Right ventricle myocardium superior (tissue), 1 donor: ENCODE measurements around the gene TTC28. TPM values are rescaled to one million over a fixed set of nuclear protein-coding genes. Genes with fewer than 3 reads are reported as not detected.
A peak's percentile ranks its signal among the peaks of the same experiment; 100 is the strongest.

Experiments
- ATAC-seq: fragments of 200-7000 bp; cut with Tn5 transposase; one replicate; pipeline ENCODE4 v1.9.1; 2020; ENCODE audit warnings: mild to moderate bottlenecking; ENCODE audit not compliant: poor library complexity
- DNase-seq: peaks from one replicate; pipeline ENCODE4 v3.0.0-alpha.2; 2020
- intact Hi-C: fragments of 100-400 bp; cut with DNase I; formaldehyde crosslinking; loops from one replicate; pipeline ENCODE4 v1.11.2; 2022
- total RNA-seq: library from RNA; stranded (reverse); fragmentation: NEBNext Ultra II Directional; extraction: Animal tissue kit (Norgen Biotek cat#: 25700); gene quantifications from one replicate; pipeline ENCODE4 v1.2.1, GENCODE V29; 2021
- donor health status: DM: no; HTN: yes; CAD: no; lungs with severe emphysema.

TTC28 gene
- total RNA-seq, 1 donor from 2014 or later: 12.2 TPM

GRCh38 chr22:28408709-28409108, 270.9 kb downstream of the TTC28 start:
- ATAC-seq: no peak
- intact Hi-C loops: no loop called here

DNA sequence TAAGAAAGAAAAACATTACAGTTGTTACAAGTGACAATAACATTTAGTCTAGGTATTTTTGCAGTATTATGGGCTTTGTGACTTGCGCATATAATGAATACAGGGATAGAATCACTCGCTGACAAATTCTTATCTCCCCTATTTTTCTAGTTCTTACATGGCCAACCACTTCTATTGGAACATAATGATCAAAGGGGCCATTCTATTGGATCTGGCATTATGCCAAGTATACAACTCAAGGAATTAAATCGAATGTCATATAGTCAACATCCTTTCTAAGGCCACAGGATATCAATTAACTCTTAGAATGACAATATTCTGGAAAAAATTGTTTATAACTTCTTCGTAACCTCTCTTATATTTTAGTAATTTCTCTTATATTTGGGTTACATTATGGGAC, 272.0 kb downstream of the TTC28 start:
- intact Hi-C loops: no loop called here
- DNase-seq (no peak), ATAC-seq (no peak)

More at GRCh38 chr22:28408709-28409108, 270.9 kb downstream of the TTC28 start:
- DNase-seq: no peak

- intact Hi-C loops: no loop called here
- DNase-seq (no peak), ATAC-seq (no peak)
Observed at GRCh38 chr22:28406246-28406645, 273.4 kb downstream of the TTC28 start.

DNA sequence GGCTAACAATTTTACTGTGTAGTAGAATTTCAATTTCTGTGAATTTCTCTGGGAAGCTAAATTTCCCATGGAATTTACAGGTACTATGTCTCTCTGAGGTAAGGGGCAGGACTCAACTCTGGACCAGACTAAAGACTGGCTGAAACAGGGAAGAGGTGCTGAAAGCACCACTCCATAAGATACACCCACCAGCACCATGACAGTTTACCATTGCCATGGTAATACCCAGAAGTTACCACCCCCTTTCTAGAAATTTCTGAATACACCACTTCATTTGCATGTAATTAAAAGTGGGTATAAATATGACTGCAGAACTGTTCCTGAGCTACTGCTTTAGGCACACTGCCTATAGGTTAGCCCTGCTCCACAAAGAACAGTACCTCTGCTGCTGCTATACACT, 274.1 kb downstream of the TTC28 start:
- no peak for ATAC-seq
- intact Hi-C loops: no loop called here
- DNase-seq: no peak

- intact Hi-C loops: no loop called here
- no peak for DNase-seq
- ATAC-seq: no peak
Observed at GRCh38 chr22:28402539-28402938, 277.1 kb downstream of the TTC28 start.

- ATAC-seq: no peak
- no peak for DNase-seq
- intact Hi-C loops: no loop called here
Observed at GRCh38 chr22:28402060-28402459, 277.6 kb downstream of the TTC28 start.

DNA sequence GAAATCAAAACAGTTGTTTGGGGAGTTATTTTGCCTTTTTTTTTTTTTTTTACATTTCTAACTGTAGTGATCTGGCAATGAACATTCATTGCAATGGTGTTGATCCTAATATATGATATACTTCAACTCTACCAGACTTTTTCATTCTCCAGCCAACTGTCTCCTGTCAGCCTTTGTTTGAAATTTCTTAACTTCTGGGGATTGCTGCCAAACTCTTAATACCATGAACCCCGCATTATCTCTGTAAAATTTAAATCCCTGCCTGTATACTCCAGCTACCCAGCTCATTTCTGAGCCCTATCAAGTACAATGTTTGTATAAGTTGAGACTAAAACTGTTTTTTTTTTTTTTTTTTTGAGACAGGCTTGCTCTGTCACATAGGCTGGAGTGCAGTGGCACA, 280.7 kb downstream of the TTC28 start:
- ATAC-seq: no peak
- DNase-seq: no peak
- intact Hi-C loops: no loop called here

GRCh38 chr22:28398355-28398754, 281.3 kb downstream of the TTC28 start:
- no peak for ATAC-seq
- DNase-seq: no peak
- intact Hi-C loops: no loop called here

DNA sequence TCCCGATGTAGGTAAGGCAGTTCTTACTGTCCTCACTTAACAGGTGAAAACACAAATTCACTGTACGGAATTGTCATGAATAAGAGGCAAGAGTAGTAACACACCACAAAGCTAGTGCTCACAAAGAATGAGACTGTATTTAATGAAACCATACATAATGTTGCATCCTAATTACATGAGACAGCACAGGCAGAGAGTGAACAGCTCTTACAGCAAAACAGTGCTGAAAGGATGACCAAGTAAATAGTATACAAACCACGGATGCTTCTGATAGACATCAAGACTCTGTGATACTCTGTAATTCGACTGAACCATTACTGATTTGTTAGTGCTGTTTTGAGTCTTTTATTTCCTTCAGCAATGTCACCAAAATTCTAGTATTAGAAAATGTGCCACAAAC, 282.3 kb downstream of the TTC28 start:
- no peak for DNase-seq
- intact Hi-C loops: no loop called here
- ATAC-seq: no peak

GRCh38 chr22:28395920-28396753, 283.5 kb downstream of the TTC28 start:
- DNase-seq (no peak), ATAC-seq (no peak)
- intact Hi-C loops: no loop called here

DNA sequence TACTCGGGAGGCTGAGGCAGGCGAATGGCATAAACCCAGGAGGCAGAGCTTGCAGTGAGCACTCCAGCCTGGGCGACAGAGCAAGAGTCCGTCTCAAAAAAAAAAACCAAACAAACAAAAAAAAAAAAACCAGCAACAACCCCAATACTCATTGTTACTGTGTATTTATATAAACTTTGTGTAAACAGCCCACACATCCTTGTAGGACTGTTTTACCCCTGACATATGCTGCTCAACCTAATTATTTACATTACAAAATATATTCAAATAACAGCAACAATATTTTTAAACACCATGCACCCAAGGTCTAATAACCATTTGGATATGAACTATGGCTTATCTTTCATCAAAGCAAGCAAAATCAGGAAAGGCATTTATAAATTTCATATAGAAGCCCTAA, 284.1 kb downstream of the TTC28 start:
- intact Hi-C loops: no loop called here
- DNase-seq (no peak), ATAC-seq (no peak)

DNA sequence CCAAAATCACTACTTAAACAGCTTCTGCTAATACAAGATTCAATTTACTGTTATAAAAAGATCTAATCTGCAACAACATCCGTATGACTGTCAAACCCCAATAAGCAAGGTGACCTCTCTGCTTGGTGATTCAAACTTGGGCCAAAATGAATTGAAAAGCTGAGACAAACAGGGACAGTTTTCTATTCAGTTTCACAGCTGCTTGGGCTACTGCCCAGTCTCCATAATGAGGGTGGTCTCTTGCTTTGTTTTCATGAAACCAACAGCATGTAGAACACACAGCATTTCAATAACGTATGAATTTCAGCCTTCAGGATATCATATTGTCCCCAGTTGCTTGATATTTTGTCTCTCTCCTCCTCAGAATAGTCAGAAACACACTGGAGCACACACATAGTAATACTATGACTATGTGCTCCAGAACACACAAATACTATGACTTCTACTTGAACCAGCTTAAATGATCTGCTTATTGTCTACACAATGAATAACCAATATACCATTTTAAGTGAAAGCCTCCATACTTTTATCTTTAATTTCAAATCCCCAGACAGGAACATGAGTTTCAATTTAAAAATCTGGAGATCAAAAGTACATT, 285.0 kb downstream of the TTC28 start:
- ATAC-seq (no peak), DNase-seq (no peak)
- intact Hi-C loops: no loop called here

GRCh38 chr22:28381429-28382167, 298.0 kb downstream of the TTC28 start:
- intact Hi-C loops: no loop called here
- ATAC-seq (no peak), DNase-seq (no peak)

- no peak for ATAC-seq
- intact Hi-C loops: no loop called here
- DNase-seq: no peak
Observed at GRCh38 chr22:28379951-28380350, 299.7 kb downstream of the TTC28 start.

- DNase-seq: no peak
- no peak for ATAC-seq
- intact Hi-C loops: no loop called here
Observed at GRCh38 chr22:28379075-28379779, 300.4 kb downstream of the TTC28 start.

DNA sequence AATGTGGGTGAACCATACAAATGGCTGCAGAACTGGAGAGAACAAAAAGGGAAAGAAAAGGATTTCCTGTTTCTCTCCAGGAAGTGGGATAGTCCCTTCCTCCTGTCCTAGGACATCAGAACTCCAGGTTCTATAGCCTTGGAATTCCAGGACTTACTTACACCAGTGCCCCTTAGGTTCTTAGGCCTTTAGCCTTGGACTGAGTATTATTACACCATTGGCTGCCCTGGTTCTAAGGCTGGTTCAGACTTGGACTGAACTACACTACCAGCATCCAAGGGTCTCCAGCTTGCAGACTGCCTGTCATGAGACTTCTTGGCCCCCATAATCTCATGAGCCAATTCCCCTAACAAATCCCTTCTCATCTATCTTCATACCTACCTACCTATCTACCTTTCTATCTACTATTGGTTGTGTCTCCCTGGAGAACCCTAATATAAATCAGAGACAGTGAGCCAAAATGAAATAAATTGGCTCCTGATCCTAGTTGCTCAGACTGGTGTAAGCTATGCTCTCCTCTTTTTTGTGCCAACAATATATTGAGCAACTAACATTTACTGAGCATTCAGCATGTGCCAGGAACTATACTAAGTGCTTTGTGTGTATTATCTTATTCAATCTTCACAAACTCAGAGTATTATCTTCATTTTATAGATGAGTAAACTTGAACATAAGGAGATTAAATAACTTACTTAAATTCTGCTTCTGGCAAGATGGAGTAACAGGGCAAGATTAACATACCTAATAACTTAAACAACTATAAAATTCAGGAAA, 303.7 kb downstream of the TTC28 start:
- intact Hi-C loops: no loop called here
- ATAC-seq: no peak
- DNase-seq: no peak

GRCh38 chr22:28373831-28374230, 305.8 kb downstream of the TTC28 start:
- intact Hi-C loops: no loop called here
- peak; percentile 27 for ATAC-seq
- no peak for DNase-seq

DNA sequence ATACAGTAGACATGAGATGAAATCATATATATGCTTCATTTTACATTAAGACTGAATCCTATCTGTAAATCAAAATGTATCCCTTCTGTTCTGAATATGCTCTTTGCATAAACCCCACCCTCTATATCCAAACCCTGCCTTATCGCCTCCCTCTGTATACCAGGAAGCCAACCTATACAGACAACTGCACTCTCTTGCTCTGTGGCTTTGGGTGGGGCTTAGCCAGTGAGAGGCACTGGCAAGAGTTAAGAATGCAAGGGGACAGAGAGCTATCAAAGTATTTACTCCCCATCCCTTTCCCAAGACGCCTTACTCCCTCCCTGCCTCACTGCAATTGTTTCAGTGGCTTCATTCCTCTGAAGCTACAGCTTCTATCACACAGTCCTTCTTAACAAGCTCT, 309.8 kb downstream of the TTC28 start:
- DNase-seq (no peak), ATAC-seq (no peak)
- intact Hi-C loops: no loop called here

DNA sequence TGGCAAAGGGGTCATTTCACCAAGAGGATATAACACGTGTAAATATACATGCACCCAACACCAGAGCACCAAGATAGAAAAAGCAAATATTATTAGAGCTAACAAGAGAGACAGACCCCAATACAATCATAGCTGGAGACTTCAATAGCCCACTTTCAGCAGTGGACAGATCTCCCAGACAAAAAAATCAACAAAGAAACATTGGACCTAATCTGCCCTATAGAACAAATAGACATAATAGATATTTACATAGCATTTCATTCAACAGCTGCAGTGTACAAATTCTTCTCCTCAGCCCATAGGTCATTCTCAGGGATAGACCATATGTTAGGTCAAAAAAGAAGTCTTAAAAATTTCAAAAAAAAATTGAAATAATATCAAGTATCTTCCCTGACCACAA, 312.8 kb downstream of the TTC28 start:
- ATAC-seq (no peak), DNase-seq (no peak)
- intact Hi-C loops: no loop called here
